ENCODE measurements around the gene USP3.

DNA sequence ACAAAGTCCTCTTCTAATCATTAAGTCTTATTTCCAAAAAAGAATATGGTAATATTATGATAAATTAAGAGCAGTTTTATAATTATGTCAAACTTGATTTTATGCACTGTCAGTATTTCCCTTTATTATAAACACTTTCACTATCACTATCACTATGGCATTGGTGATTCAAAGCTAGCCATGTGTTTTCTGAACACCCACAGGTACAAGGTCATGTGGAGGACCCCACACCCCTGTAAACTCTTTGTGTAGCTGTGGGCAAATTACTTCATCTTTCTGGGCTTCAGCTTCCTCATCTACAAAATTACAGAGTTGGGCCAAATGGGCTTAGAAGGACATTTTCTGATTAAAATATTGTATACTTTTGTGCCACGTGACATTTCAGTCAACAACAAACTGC, 134.4 kb downstream of the USP3 start:
- no peak for TF ChIP-seq POLR2A (IDR thresholded peaks at IDR 0.05)
- TF ChIP-seq, protein P1, sequence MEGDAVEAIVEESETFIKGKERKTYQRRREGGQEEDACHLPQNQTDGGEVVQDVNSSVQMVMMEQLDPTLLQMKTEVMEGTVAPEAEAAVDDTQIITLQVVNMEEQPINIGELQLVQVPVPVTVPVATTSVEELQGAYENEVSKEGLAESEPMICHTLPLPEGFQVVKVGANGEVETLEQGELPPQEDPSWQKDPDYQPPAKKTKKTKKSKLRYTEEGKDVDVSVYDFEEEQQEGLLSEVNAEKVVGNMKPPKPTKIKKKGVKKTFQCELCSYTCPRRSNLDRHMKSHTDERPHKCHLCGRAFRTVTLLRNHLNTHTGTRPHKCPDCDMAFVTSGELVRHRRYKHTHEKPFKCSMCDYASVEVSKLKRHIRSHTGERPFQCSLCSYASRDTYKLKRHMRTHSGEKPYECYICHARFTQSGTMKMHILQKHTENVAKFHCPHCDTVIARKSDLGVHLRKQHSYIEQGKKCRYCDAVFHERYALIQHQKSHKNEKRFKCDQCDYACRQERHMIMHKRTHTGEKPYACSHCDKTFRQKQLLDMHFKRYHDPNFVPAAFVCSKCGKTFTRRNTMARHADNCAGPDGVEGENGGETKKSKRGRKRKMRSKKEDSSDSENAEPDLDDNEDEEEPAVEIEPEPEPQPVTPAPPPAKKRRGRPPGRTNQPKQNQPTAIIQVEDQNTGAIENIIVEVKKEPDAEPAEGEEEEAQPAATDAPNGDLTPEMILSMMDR (IDR thresholded peaks at IDR 0.05) = no peak

All from testis (tissue), 2 donors.